GM18498 (cell line): ENCODE results near the gene CCDC91.
"Not testable (repeated sequence)": the region's sequence is repeated elsewhere in the genome, so short reads cannot be mapped to it uniquely, and the experiment has no call there.

ENCODE experiments used
- ATAC-seq: cut with Tn5 transposase; IDR thresholded peaks from one replicate; pipeline ENCODE4 v1.9.1; 2021; ENCODE audit warnings: mild to moderate bottlenecking, moderate library complexity; ENCODE audit not compliant: unreplicated experiment

Gene CCDC91

GRCh38 chr12:28443337-28443736 lies 253.1 kb downstream of the CCDC91 start:
- ATAC-seq = no peak

GRCh38 chr12:28446031-28446430 lies 255.8 kb downstream of the CCDC91 start:
- no peak for ATAC-seq

DNA sequence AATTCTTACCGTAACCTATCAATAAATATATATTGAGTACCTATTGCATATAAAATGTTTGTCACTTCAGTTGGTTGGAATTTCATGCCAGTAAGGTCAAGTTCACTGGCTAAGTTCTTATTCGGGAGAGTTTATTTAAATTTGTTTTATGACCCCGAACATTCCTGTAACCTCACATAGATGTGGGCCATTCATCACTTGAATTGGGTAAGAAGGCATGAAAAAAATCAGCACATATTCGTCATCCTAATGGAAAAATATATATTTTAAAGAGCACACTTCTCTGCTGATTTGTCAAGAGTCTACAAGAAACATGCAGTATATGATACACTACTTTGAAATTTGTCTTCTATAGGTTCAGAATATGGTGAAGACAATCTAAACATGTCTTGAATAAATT lies 263.4 kb downstream of the CCDC91 start:
- no peak for ATAC-seq

DNA sequence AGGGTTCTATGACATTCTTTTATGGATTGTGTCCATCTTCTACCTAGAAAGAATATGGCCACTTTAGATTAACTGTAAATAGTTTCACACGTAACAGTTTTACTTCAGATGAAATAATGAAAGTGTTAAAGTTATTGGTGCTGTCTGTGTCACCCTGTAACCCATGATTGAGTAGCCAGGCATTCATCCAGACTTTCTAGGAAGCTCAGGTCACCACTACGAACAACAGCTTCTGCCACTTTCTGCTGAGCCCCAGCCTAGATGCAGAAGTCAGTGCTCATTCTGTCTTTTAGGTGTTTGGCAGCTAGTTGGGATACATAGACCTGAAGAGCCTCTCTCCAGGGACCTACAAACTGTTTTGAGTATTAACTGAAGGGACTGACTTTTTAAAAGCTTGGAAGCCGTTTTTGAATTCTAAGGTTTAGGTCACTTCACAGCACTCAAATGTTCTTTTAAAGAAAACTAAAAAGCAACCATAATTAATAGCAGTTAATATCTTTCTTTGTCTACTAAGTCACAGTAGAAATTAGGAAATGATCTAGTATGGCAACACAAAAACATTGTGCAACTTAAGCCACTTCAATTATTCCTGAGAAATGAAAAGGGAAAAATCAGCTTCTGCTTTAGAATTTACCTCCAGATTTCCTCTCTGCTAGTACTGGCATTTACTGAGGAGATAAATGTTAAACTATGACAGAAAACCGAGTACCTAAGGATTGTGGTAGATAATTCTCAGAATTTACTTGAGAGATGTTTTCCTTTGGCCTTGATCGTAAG lies 266.9 kb downstream of the CCDC91 start:
- no peak for ATAC-seq

- no peak for ATAC-seq
Observed at GRCh38 chr12:28457785-28458184, 267.5 kb downstream of the CCDC91 start.

DNA sequence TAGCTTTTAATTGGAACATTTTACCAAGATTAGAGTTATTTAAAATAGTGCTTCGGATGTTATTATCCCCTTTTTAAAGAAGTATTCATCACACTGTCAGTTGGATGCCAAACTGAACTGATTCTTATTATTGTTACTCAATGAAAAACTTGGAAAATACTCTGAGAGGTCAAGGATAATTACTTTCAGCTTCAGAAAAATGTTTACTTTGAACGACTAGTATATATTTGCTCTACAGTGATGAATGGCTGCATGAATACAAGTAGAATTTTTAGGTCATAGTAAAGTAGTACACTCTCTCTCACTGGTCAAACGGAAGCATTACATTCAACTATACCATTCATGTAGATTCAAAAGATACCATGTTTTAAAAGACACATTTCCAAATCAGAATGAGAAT lies 269.2 kb downstream of the CCDC91 start:
- no peak for ATAC-seq

GRCh38 chr12:28460420-28461130 lies 270.3 kb downstream of the CCDC91 start:
- peak; percentile 86 for ATAC-seq

- ATAC-seq = no peak
Observed at GRCh38 chr12:28463396-28463795, 273.1 kb downstream of the CCDC91 start.

GRCh38 chr12:28471762-28472161 lies 281.5 kb downstream of the CCDC91 start:
- ATAC-seq = not testable (repeated sequence)

GRCh38 chr12:28476206-28476605 lies 285.9 kb downstream of the CCDC91 start:
- ATAC-seq = not testable (repeated sequence)

DNA sequence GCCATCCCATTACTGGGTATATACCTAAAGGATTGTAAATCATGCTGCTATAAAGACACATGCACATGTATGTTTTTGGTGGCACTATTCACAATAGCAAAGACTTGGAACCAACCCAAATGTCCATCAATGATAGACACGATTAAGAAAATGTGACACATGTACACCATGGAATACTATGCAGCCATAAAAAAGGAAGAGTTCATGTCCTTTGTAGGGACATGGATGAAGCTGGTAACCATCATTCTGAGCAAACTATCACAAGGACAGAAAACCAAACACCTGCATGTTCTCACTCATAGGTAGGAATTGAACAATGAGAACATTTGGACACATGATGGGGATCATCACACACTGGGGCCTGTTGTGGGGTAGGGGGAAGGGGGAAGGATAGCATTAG lies 288.8 kb downstream of the CCDC91 start:
- ATAC-seq = not testable (repeated sequence)

DNA sequence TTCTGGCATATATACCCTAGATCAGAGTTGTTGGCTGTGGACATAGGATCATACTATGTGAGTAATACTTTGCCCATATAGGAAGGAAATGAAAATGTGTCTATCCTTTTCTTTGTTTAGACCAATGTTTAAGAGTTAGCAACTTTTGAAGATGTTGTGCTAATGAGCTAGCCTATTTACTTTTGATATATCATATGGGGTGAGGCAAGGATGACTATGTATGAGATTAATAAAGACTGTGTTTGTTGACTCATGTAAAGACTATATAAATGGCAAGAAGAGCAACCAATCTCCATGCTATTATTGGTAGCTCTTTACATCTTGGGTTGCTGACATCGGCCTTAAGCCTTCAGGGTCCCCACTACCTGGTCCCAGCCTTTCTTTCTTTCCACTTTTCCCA lies 289.4 kb downstream of the CCDC91 start:
- ATAC-seq = no peak

GRCh38 chr12:28484156-28484555 lies 293.9 kb downstream of the CCDC91 start:
- no peak for ATAC-seq

GRCh38 chr12:28486521-28486920 lies 296.3 kb downstream of the CCDC91 start:
- ATAC-seq = no peak

- no peak for ATAC-seq
Observed at GRCh38 chr12:28489246-28489645, 299.0 kb downstream of the CCDC91 start.

DNA sequence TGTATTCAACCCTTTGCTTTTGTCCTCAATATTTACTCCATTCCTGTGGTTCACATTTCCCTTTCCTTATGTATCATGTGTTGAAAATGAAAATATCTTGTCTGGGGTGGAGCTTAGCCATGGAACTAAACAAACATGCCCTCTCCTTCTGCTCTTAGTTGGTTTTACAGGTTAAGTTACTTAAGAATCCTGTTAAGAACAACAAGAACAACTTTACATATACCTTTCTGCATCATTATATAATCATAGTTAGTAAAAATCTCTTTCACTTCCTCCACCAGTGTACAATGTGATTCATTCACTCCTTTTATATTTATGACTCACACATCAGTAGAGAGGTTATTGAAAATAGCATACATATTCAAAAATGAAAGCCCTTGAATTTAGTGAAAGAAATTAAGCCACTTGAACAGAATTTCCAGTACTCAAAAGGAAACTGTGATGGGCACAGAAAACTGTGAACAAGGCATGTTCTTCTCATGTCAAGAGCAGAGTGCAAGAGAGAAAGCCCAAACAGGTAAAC lies 307.7 kb downstream of the CCDC91 start:
- peak; percentile 93 for ATAC-seq

- ATAC-seq = no peak
Observed at GRCh38 chr12:28498850-28499249, 308.6 kb downstream of the CCDC91 start.

DNA sequence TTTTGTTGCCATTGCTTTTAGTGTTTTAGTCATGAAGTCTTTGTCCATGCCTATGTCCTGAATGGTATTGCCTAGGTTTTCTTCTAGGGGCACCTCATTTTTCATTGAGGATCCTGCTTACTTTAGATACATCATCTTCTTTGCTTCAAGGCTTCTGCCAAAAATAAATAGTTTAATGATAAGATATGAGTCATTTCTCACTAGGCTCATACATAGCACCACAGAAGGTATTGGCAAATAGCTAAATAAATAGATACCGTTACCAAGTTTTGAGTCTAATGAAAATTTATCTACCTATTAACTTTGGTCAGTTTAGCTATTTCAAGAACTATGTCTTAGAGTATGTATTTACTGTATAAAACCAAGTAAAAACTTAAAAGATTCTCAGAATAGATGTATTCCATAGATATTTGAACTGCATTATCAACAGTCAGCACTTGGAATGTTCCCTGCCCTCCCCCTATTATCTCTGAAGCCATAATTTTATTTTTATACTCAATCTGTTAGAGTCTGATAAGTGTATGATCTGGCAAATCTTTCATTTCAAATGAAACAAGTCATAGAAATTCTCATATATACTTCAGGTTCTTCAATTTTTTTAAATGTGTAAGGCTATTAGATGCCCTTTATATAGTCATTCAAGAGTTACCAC lies 310.2 kb downstream of the CCDC91 start:
- ATAC-seq = no peak

DNA sequence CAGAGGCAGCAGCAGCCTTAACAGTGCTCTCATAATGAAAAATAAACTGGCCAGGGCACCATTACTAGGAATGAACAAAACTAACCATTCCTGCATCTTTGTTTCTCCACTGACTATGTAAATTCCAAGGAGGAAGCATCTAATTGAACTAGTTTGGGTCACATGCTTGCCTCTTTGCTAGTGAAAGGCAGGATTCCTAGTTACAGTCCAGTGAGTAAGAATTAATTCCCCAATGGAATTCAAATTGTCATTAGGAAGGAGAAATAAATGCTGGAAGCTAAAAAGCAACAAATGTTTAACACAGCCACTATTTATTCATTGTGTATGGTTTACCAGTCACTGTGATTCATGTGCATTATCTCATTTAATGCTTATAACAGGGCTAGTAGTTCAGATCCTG lies 316.0 kb downstream of the CCDC91 start:
- no peak for ATAC-seq

DNA sequence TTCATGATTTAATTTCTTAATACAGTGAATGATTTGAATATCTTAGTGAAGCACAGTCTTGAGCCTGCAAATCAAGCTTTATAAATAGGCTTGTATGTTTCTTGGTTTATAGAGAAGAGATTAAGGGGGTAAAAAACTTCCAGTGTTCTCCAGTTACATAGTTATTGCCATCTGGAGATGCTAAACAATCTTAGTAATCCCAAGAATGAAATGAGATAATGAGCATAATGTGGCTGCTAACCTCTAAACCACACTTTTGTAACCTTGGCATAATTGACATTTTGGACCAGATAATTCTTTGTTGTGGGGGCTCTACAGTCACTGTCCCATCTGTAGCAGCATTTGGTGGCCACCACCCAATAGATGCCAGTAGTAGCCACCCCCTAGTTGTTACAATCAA lies 316.8 kb downstream of the CCDC91 start:
- ATAC-seq = no peak

DNA sequence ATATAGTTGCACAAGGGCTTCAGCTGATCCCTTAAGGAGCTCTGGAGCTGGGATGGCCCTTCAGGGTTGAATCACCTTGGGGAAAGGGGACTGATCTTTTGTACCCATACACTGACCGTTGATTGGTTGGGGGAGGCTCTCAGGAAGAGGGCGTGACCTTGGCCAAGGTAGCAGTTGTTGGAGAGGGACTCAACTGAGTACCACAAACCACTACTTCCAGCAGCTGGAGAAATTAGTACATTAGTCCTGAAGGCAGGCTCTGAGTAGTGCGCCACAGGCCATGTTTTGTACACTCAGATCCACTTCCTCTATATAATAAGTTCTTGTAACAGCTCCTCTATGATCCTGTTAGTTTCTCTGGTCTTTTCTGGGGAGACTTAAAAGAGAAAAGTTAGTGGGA lies 317.6 kb downstream of the CCDC91 start:
- no peak for ATAC-seq

- ATAC-seq = no peak
Observed at GRCh38 chr12:28512406-28512805, 322.1 kb downstream of the CCDC91 start.
